ENCODE results near the gene NXNL1.

Gene NXNL1

DNA sequence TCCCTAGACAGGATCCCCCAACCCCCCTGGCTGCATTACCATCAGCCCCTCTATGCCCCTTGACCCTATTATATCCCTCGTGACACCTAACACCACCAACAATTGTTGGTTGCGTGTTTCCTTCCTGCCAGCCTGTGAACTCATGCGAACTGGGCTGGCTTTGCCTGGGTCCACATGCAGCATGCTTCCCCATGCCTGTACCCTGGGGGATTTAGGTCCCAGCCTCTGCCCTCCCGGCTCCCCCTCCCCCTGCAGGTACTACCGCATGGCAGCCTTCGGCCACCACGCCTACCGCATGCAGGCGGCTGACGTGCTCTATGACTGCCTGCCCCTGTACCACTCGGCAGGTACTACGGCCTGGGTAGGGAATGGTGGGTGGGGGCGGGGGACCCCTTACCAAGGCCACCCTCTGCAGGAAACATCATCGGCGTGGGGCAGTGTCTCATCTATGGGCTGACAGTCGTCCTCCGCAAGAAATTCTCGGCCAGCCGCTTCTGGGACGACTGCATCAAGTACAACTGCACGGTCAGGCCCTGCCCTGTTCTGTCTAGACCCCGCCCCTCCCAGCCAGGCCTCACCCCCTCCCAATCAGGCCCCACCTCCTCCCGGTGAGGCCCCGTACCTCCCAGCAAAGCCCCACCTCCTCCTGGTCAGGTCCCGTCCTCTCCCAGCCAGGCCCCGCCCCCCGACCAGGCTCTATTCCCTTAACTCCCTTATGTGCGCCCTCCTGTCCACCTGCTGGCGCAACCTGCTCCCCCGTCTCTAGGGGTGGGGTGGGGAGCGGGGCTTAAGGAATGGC lies 28.1 kb upstream of the NXNL1 start:
- H3K36me3 ChIP-seq (ENCODE audit: control insufficient read depth, insufficient read depth, low read length), result no peaks in the 10 kb centered on the region; the same call in 1 of the 2 replicates
- no peaks in the 10 kb centered on the region for H3K27me3 ChIP-seq (replicated peaks; ENCODE audit: control insufficient read depth, insufficient read depth, low read length)
- H3K4me3 ChIP-seq (replicated peaks; ENCODE audit: low read depth, low read length), result no peak overlapping the region
- peak; percentile 51 for TF ChIP-seq CTCF (IDR thresholded peaks at IDR 0.05; ENCODE audit: insufficient read depth, low read length, poor library complexity, severe bottlenecking)
- peak; percentile 82 for DNase-seq (ENCODE audit: extremely low read depth, insufficient read length)

DNA sequence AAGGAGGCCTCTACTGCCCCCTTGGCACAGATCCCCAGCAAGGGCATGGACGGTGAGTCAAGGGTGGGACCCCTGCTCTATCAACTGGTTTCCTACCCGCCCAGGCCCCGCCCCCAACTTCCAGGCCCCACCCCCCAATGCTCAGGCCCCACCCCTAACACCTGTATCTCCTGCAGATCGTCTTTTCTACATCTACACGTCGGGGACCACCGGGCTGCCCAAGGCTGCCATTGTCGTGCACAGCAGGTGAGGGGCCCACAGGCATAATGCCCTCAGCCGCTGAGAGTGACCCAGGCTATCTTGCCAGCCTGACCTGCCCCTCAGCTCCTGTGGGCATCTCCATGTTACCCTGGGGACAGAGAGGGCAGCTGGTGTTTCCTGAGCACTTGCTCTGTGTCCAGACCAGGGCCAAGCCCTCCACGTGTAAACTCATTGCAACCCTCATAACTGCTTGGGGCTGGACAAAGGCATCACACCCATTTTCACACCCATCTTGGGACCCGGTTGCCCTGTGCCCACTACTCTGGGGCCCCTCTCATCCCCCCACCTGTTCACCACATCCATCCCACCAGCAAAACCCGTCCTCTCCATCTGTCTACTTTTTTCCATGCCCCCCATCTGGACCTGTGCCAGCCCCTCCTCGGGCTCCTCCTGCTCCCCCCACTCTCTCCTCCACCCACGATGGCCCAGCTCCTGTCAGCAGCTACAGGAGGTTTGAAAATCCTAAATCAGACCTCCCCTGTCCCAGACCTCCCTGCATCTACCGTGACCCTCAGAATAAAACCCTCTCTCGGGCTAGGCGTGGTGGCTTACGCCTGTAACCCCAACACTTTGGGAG lies 26.8 kb upstream of the NXNL1 start:
- TF ChIP-seq CTCF (IDR thresholded peaks at IDR 0.05; ENCODE audit: insufficient read depth, low read length, poor library complexity, severe bottlenecking), result no peak
- no peak overlapping the region for H3K4me3 ChIP-seq (replicated peaks; ENCODE audit: low read depth, low read length)
- DNase-seq (ENCODE audit: extremely low read depth, insufficient read length), result no peak
- no peaks in the 10 kb centered on the region; the same call in 1 of the 2 replicates for H3K36me3 ChIP-seq (ENCODE audit: control insufficient read depth, insufficient read depth, low read length)
- no peaks in the 10 kb centered on the region for H3K27me3 ChIP-seq (replicated peaks; ENCODE audit: control insufficient read depth, insufficient read depth, low read length)

DNA sequence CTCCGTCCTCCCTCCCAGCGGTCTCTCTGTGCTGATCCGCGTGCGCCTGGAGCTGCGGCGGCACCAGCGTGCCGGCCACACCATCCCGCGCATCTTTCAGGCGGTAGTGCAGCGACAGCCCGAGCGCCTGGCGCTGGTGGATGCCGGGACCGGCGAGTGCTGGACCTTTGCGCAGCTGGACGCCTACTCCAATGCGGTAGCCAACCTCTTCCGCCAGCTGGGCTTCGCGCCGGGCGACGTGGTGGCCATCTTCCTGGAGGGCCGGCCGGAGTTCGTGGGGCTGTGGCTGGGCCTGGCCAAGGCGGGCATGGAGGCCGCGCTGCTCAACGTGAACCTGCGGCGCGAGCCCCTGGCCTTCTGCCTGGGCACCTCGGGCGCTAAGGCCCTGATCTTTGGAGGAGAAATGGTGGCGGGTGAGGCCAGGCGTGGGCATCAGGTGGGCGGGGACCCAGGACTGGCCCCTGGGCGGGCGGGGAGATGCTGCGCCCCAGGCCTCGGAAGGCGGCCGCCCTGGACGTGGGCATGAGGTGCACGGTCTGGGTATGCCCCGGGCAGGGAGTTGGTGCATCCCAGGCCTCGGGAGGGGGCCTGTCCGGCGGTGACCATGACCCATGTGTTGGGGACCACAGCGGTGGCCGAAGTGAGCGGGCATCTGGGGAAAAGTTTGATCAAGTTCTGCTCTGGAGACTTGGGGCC lies 26.0 kb upstream of the NXNL1 start:
- Histone ChIP-seq H3K27me3 (replicated peaks; ENCODE audit: control insufficient read depth, insufficient read depth, low read length) (no peaks in the 10 kb centered on the region), H3K36me3 (ENCODE audit: control insufficient read depth, insufficient read depth, low read length) (no peaks in the 10 kb centered on the region; the same call in 1 of the 2 replicates), H3K4me3 (replicated peaks; ENCODE audit: low read depth, low read length) (no peak overlapping the region)
- DNase-seq (ENCODE audit: extremely low read depth, insufficient read length), result no peak
- no peak for TF ChIP-seq CTCF (IDR thresholded peaks at IDR 0.05; ENCODE audit: insufficient read depth, low read length, poor library complexity, severe bottlenecking)

GRCh38 chr19:17484520-17485185 lies 23.9 kb upstream of the NXNL1 start:
- Histone ChIP-seq H3K4me3 (replicated peaks; ENCODE audit: low read depth, low read length) (no peak overlapping the region), H3K36me3 (ENCODE audit: control insufficient read depth, insufficient read depth, low read length) (no peaks in the 10 kb centered on the region), H3K27me3 (replicated peaks; ENCODE audit: control insufficient read depth, insufficient read depth, low read length) (no peaks in the 10 kb centered on the region)
- no peak for DNase-seq (ENCODE audit: extremely low read depth, insufficient read length)
- TF ChIP-seq CTCF (IDR thresholded peaks at IDR 0.05; ENCODE audit: insufficient read depth, low read length, poor library complexity, severe bottlenecking), result no peak

DNA sequence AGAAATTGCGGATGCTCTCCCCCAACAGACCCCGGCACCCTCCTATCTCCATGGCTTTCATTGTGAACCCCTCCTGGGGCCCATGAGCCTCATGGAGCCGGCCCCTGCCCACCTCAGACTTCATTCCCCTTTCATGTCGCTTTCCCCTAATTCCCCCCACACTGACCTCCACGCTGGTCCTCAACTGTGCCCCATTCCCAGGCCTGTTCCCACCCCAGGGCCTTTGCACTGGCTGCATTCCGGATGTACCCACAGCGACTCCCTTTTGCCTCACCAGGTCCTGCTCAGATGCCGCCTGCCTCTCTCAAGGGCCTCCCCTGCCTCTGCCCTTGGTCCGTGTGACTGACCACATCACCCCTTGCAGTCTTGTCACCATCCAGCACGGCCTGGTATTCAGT lies 22.9 kb upstream of the NXNL1 start:
- Histone ChIP-seq H3K4me3 (replicated peaks; ENCODE audit: low read depth, low read length) (no peak overlapping the region), H3K27me3 (replicated peaks; ENCODE audit: control insufficient read depth, insufficient read depth, low read length) (no peaks in the 10 kb centered on the region), H3K36me3 (ENCODE audit: control insufficient read depth, insufficient read depth, low read length) (no peaks in the 10 kb centered on the region)
- no peak for DNase-seq (ENCODE audit: extremely low read depth, insufficient read length)
- no peak for TF ChIP-seq CTCF (IDR thresholded peaks at IDR 0.05; ENCODE audit: insufficient read depth, low read length, poor library complexity, severe bottlenecking)
